H1 (cell line): Measurements from ENCODE around the gene NPHP3. TPM values are rescaled to one million over a fixed set of nuclear protein-coding genes. Genes with fewer than 3 reads are reported as not detected.

ENCODE experiments used
- CTCF ChIA-PET: fragments of 300-600 bp; sonication (Branson Sonifier 250); formaldehyde crosslinking; loops from one replicate; lab custom pipeline; 2021; ENCODE audit not compliant: partially characterized antibody; lab: Charles Lee
- POLR2A ChIA-PET: fragments of 300-600 bp; sonication (Branson Sonifier 250); formaldehyde crosslinking; loops from one replicate; lab custom pipeline; 2021; ENCODE audit warnings: inconsistent platforms; ENCODE audit not compliant: partially characterized antibody; lab: Charles Lee
- DNase-seq, 2 experiments: peaks; one replicate each; pipeline versions ENCODE4 v3.0.0 to v3.0.0-alpha.2; 2010 to 2022; ENCODE audit warnings: low spot score in 2 of 2, low read depth in 1 of 2, mixed read lengths in 1 of 2
- FAIRE-seq: peaks from 2 replicates; lab custom pipeline; 2011; peaks lifted over from hg19 to GRCh38; lab: Jason Lieb, UNC
- H2AFZ ChIP-seq: 2 replicates; pipeline ENCODE4 v1.8.1; 2012; ENCODE audit warnings: low read length, inconsistent platforms
- H2AK5ac ChIP-seq: 2 replicates; pipeline ENCODE4 v1.6.1; 2013; ENCODE audit warnings: low read depth, low read length
- H2BK120ac ChIP-seq: replicated peaks from 2 replicates; pipeline ENCODE3; 2013; ENCODE audit warnings: low read depth, low read length, inconsistent platforms
- H2BK12ac ChIP-seq: 2 replicates; pipeline ENCODE4 v1.6.1; 2013; ENCODE audit warnings: low read depth, low read length
- H2BK15ac ChIP-seq: 2 replicates; pipeline ENCODE4 v1.6.1; 2013; ENCODE audit warnings: low read length
- H2BK20ac ChIP-seq: 2 replicates; pipeline ENCODE4 v1.6.1; 2013; ENCODE audit warnings: low read length
- H2BK5ac ChIP-seq: 2 replicates; pipeline ENCODE4 v1.6.1; 2013; ENCODE audit warnings: low read depth, low read length
- H3K14ac ChIP-seq: 2 replicates; pipeline ENCODE4 v1.6.1; 2013; ENCODE audit warnings: inconsistent platforms; ENCODE audit not compliant: insufficient read length
- H3K18ac ChIP-seq: 2 replicates; pipeline ENCODE4 v1.6.1; 2013; ENCODE audit warnings: low read length; ENCODE audit errors: extremely low read depth
- H3K23ac ChIP-seq: 2 replicates; pipeline ENCODE4 v1.6.1; 2013; ENCODE audit warnings: inconsistent platforms; ENCODE audit not compliant: insufficient read length
- H3K23me2 ChIP-seq: 2 replicates; pipeline ENCODE4 v1.6.1; 2013; ENCODE audit warnings: low read depth, low read length
- H3K27ac ChIP-seq: 2 replicates; pipeline ENCODE4 v1.6.1; 2011; ENCODE audit warnings: low read depth, low read length, inconsistent platforms
- H3K27me3 ChIP-seq, 4 experiments: replicated peaks in 1 of 4; 1 replicate in 1 of 4; 2 replicates in 3 of 4; pipeline versions ENCODE4 v1.6.1 to v1.8.1; 2011 to 2013; ENCODE audit warnings: low read length in 3 of 4, mild to moderate bottlenecking in 3 of 4, inconsistent platforms in 2 of 4, mixed read lengths in 2 of 4, moderate library complexity in 1 of 4; ENCODE audit not compliant: control insufficient read depth in 3 of 4, insufficient read depth in 3 of 4; ENCODE audit errors: extremely low read depth in 1 of 4
- H3K36me3 ChIP-seq, 4 experiments: 2 replicates each; pipeline versions ENCODE4 v1.6.1 to v1.8.1; 2011 to 2013; ENCODE audit warnings: mild to moderate bottlenecking in 4 of 4, low read length in 3 of 4, moderate library complexity in 2 of 4, control low read depth in 1 of 4, inconsistent platforms in 1 of 4; ENCODE audit not compliant: insufficient read depth in 4 of 4, control insufficient read depth in 2 of 4
- H3K4ac ChIP-seq: replicated peaks from 2 replicates; pipeline ENCODE3; 2013; ENCODE audit warnings: low read length, low read depth, mixed read lengths, inconsistent platforms; ENCODE audit not compliant: insufficient read length
- H3K4me1 ChIP-seq, 4 experiments: replicated peaks in 1 of 4; 1 replicate in 1 of 4; 2 replicates in 3 of 4; pipeline versions ENCODE4 v1.6.1 to v1.8.1; 2011 to 2013; ENCODE audit warnings: low read length in 3 of 4, inconsistent platforms in 2 of 4, mixed read lengths in 1 of 4; ENCODE audit not compliant: insufficient read depth in 4 of 4, control insufficient read depth in 3 of 4
- H3K4me2 ChIP-seq, 2 experiments: 2 replicates each; pipeline versions ENCODE4 v1.6.1 to v1.8.1; 2011 to 2013; ENCODE audit warnings: low read depth in 2 of 2, low read length in 2 of 2, control low read depth in 1 of 2, inconsistent platforms in 1 of 2, mild to moderate bottlenecking in 1 of 2; ENCODE audit not compliant: insufficient read depth in 1 of 2
- H3K4me3 ChIP-seq, 4 experiments: fragments of 200-600, 300-600 bp in 1 of 4; sonication (generic), shearing (Covaris generic), sonication (Bioruptor Twin) in 1 of 4; 2 replicates each; pipeline versions ENCODE4 v1.5.1 to v1.8.1; 2011 to 2016; ENCODE audit warnings: low read length in 4 of 4, low read depth in 3 of 4, control low read depth in 2 of 4, inconsistent platforms in 2 of 4, mild to moderate bottlenecking in 2 of 4, mixed read lengths in 1 of 4, moderate library complexity in 1 of 4; ENCODE audit not compliant: insufficient read depth in 2 of 4; ENCODE audit errors: extremely low read depth in 1 of 4
- H3K56ac ChIP-seq: replicated peaks from 2 replicates; pipeline ENCODE3; 2013; ENCODE audit warnings: low read depth, mild to moderate bottlenecking, mixed read lengths, low read length, inconsistent platforms; ENCODE audit not compliant: insufficient read length
- H3K79me1 ChIP-seq: 2 replicates; pipeline ENCODE4 v1.6.1; 2013; ENCODE audit warnings: low read depth, low read length, control low read depth
- H3K79me2 ChIP-seq, 2 experiments: 2 replicates each; pipeline versions ENCODE4 v1.6.1 to v1.8.1; 2012 to 2013; ENCODE audit warnings: low read length in 2 of 2, mild to moderate bottlenecking in 2 of 2, inconsistent platforms in 1 of 2; ENCODE audit not compliant: insufficient read depth in 2 of 2, control insufficient read depth in 1 of 2
- H3K9ac ChIP-seq, 4 experiments: replicated peaks in 1 of 4; 1 replicate in 1 of 4; 2 replicates in 3 of 4; pipeline versions ENCODE4 v1.6.1 to v1.8.1; 2011 to 2013; ENCODE audit warnings: low read depth in 3 of 4, low read length in 3 of 4, control low read depth in 2 of 4, mild to moderate bottlenecking in 2 of 4, moderate library complexity in 2 of 4, inconsistent platforms in 1 of 4; ENCODE audit errors: extremely low read depth in 1 of 4
- H3K9me3 ChIP-seq, 2 experiments: 2 replicates each; pipeline versions ENCODE4 v1.6.1 to v1.8.1; 2012 to 2013; ENCODE audit warnings: mild to moderate bottlenecking in 2 of 2, moderate library complexity in 2 of 2, control low read depth in 1 of 2, inconsistent platforms in 1 of 2, low read depth in 1 of 2, low read length in 1 of 2, mixed read lengths in 1 of 2; ENCODE audit not compliant: insufficient read depth in 2 of 2
- H4K20me1 ChIP-seq, 2 experiments: replicated peaks in 1 of 2; 2 replicates each; pipeline versions ENCODE3 to v1.8.1; 2011 to 2013; ENCODE audit warnings: inconsistent platforms in 2 of 2, low read length in 2 of 2, mild to moderate bottlenecking in 1 of 2; ENCODE audit not compliant: insufficient read depth in 2 of 2, control insufficient read depth in 1 of 2
- H4K5ac ChIP-seq: 2 replicates; pipeline ENCODE4 v1.6.1; 2013; ENCODE audit warnings: low read length, low read depth, mixed read lengths, inconsistent platforms; ENCODE audit not compliant: insufficient read length
- H4K8ac ChIP-seq: 2 replicates; pipeline ENCODE4 v1.8.0; 2013; ENCODE audit warnings: mild to moderate bottlenecking, moderate library complexity, low read length, inconsistent platforms; ENCODE audit not compliant: insufficient read depth; ENCODE audit errors: extremely low read depth
- H4K91ac ChIP-seq: replicated peaks from 2 replicates; pipeline ENCODE3; 2013; ENCODE audit warnings: low read length, mixed read lengths, inconsistent platforms; ENCODE audit not compliant: insufficient read length
- ATF3 ChIP-seq: IDR thresholded peaks from 2 replicates; pipeline ENCODE4 v1.6.1; 2011; ENCODE audit warnings: low read depth, mild to moderate bottlenecking, low read length; ENCODE audit not compliant: insufficient read depth
- HDAC6 ChIP-seq: IDR thresholded peaks from one replicate; pipeline ENCODE4 v1.7.1; 2012; ENCODE audit warnings: low read depth, mild to moderate bottlenecking, inconsistent platforms, low read length, moderate library complexity
- POLR2AphosphoS5 ChIP-seq: IDR thresholded peaks from 2 replicates; pipeline ENCODE4 v1.6.1; 2011; ENCODE audit warnings: low read depth, low read length
- RAD21 ChIP-seq, 2 experiments: IDR thresholded peaks in 1 of 2; conservative IDR thresholded peaks in 1 of 2; 2 replicates each; pipeline ENCODE4 v1.6.1; 2011; ENCODE audit warnings: low read depth in 2 of 2, low read length in 2 of 2, improper control_type of control experiment in 1 of 2, inconsistent platforms in 1 of 2, mild to moderate bottlenecking in 1 of 2, moderate library complexity in 1 of 2
- TCF12 ChIP-seq: IDR thresholded peaks from 2 replicates; pipeline ENCODE4 v1.6.1; 2011; ENCODE audit warnings: low read depth, mild to moderate bottlenecking, low read length
- WGBS, 2 experiments: shearing (Covaris generic) in 1 of 2; methylation state at CpG; one replicate each; pipeline versions ENCODE4 v1.1.6 to v1.1.7; 2013 to 2015; ENCODE audit warnings: low lambda C conversion rate in 2 of 2, mixed read lengths in 2 of 2, inconsistent platforms in 1 of 2, low coverage in 1 of 2, missing lambda C conversion rate in 1 of 2; ENCODE audit not compliant: insufficient replicate concordance in 2 of 2, insufficient coverage in 1 of 2, insufficient read length in 1 of 2; ENCODE audit errors: extremely low coverage in 1 of 2, missing lambda C conversion rate in 1 of 2; 5-methylcytosine and 5-hydroxymethylcytosine counted together
- polyA plus RNA-seq, 7 experiments: library from polyadenylated mRNA; depleted of rRNA in 3 of 7; stranded (reverse) in 5 of 7; unstranded in 2 of 7; fragments of >200 nt in 5 of 7; fragments of 200-250 nt in 2 of 7; gene quantifications; 1 replicate in 5 of 7; 2 replicates in 1 of 7; 4 replicates in 1 of 7; pipeline versions ENCODE4 v1.2.1 to v1.2.3, GENCODE V29; 2011 to 2013; ENCODE audit warnings: missing spikeins in 2 of 7, mixed read lengths in 2 of 7
- total RNA-seq: library from RNA; stranded (reverse); fragmentation: NEBNext Ultra II Directional; extraction: Animal tissue kit (Norgen Biotek cat#: 25700); gene quantifications from 2 replicates; pipeline ENCODE4 v1.2.1, GENCODE V29; 2021

The NPHP3 gene
- total and polyA plus RNA-seq, 2 of the 8 experiments (the other 6 are each of a cell fraction or from before 2014, with no cell fraction given) = 6.8 to 14.8 TPM

- ChIA-PET POLR2A (no interaction called here), CTCF (interaction anchor here (2.6 to 4.3 kb wide), 2 partner anchors 10 to 117 kb away, joined by 6 to 23 read pairs; no protein-coding TSS in a partner anchor)
- no peak overlapping the region for H2BK120ac ChIP-seq
- H2BK5ac ChIP-seq = no peak overlapping the region
- H4K20me1 ChIP-seq = no peaks in the 10 kb centered on the region
- no peak overlapping the region for H4K5ac ChIP-seq
- no peak overlapping the region for H4K91ac ChIP-seq
- no peak overlapping the region for H2BK12ac ChIP-seq
- no peaks in the 10 kb centered on the region for H3K27me3 ChIP-seq
- H3K9ac ChIP-seq = no peak overlapping the region
- no peak overlapping the region for H4K8ac ChIP-seq
- H2BK20ac ChIP-seq = no peak overlapping the region
- FAIRE-seq (no peak), DNase-seq (no peak)
- no peaks in the 10 kb centered on the region; the same call in 1 of the 2 replicates for H3K23me2 ChIP-seq
- no peak overlapping the region for H2AK5ac ChIP-seq
- H3K23ac ChIP-seq = no peak overlapping the region
- no peak overlapping the region for H3K4me3 ChIP-seq
- H3K27ac ChIP-seq = no peak overlapping the region
- H3K9me3 ChIP-seq = no peaks in the 10 kb centered on the region
- H2AFZ ChIP-seq = no peak overlapping the region
- no peak overlapping the region for H3K14ac ChIP-seq
- no peak overlapping the region for H2BK15ac ChIP-seq
- H3K18ac ChIP-seq = no peak overlapping the region
- H3K4me2 ChIP-seq = no peak overlapping the region
- no peak overlapping the region for H3K56ac ChIP-seq
- WGBS, 2 experiments = 86% methylated on average over 1 of the region's 1 CpG; no CpG with 5 or more reads in 1 of the 2 experiments
- H3K79me1 ChIP-seq = no peaks in the 10 kb centered on the region
- no peaks in the 10 kb centered on the region for H3K36me3 ChIP-seq
- no peak overlapping the region for H3K4ac ChIP-seq
- H3K79me2 ChIP-seq = no peaks in the 10 kb centered on the region
- no peaks in the 10 kb centered on the region for H3K4me1 ChIP-seq
- no peak for TF ChIP-seq RAD21 (IDR thresholded peaks at IDR 0.05 in 1 of 2, conservative IDR thresholded peaks at IDR 0.05 in 1 of 2; ENCODE audit: low read depth in 2 of 2, low read length in 2 of 2)
- TF ChIP-seq HDAC6 = no peak
- no peak for TF ChIP-seq TCF12
- no peak for TF ChIP-seq POLR2AphosphoS5
- no peak for TF ChIP-seq ATF3
Observed at GRCh38 chr3:132652640-132653270, 69.5 kb downstream of the NPHP3 start.
